Measurements from ENCODE around the gene SFMBT2. TPM values are rescaled to one million over a fixed set of nuclear protein-coding genes. Genes with fewer than 3 reads are reported as not detected.

SFMBT2 gene
- total RNA-seq, 2 experiments from 2014 or later, result 23.8 to 27.6 TPM

DNA sequence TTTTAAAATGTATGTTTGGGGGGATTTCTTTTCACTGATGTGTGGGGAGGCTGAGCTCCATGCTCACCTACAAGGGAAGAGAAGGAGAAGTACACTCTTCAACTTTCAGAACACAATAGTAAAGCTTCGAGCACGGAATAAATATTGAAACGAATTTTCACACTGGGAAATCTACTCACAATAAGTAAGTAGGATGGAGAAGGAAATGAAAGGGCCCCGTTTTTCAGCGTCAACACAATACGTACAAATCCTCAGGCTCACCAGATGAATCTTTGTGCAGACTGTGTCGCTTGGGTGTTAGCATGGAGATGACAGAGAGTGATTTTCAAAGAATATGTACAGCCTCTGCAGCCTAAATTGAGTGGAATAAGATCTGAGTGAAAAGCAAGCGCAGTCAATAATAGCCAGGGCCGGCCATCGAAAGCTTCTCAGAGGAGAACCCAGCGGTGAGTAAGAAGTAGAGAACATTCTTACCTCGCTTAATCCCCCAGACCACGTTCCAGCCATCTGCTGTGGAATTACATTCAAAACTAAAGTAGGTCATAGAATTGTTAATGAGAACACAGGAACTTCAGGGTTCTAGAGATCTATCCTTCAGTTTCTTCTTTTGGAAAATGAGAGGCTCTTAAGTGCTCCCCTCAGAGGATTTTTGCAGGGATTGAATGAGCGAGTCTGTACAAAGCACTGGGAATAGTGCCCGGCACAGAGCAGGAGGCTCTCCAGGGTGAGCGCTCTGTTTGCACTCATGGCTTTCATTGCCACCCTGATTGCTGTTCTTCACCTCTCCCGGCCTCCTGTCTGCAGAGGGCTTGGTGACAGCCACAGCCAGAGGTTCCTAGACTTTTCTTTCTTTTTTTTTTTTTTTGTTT is 292.8 kb downstream of the SFMBT2 start:
- no peaks in the 10 kb centered on the region for H3K9me3 Mint-ChIP-seq
- no peak overlapping the region for H3K4me3 Mint-ChIP-seq
- ChIA-PET CTCF (no interaction called here), POLR2A (no interaction called here)
- no peaks in the 10 kb centered on the region for H3K27me3 Mint-ChIP-seq
- intact Hi-C loops (cut with micrococcal nuclease), result loop anchor here (10.0 kb wide), 1 partner anchor 193 kb away; no protein-coding TSS in a partner anchor
- peaks cover 7% of the 10 kb centered on the region for H3K4me1 Mint-ChIP-seq (ENCODE audit: low read depth)
- no peaks in the 10 kb centered on the region for H3K36me3 Mint-ChIP-seq (ENCODE audit: low read depth)
- DNase-seq (no peak), ATAC-seq (no peak)
- H3K27ac Mint-ChIP-seq, result no peak overlapping the region
- TF ChIP-seq, protein P1, sequence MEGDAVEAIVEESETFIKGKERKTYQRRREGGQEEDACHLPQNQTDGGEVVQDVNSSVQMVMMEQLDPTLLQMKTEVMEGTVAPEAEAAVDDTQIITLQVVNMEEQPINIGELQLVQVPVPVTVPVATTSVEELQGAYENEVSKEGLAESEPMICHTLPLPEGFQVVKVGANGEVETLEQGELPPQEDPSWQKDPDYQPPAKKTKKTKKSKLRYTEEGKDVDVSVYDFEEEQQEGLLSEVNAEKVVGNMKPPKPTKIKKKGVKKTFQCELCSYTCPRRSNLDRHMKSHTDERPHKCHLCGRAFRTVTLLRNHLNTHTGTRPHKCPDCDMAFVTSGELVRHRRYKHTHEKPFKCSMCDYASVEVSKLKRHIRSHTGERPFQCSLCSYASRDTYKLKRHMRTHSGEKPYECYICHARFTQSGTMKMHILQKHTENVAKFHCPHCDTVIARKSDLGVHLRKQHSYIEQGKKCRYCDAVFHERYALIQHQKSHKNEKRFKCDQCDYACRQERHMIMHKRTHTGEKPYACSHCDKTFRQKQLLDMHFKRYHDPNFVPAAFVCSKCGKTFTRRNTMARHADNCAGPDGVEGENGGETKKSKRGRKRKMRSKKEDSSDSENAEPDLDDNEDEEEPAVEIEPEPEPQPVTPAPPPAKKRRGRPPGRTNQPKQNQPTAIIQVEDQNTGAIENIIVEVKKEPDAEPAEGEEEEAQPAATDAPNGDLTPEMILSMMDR (IDR thresholded peaks at IDR 0.05), result no peak

DNA sequence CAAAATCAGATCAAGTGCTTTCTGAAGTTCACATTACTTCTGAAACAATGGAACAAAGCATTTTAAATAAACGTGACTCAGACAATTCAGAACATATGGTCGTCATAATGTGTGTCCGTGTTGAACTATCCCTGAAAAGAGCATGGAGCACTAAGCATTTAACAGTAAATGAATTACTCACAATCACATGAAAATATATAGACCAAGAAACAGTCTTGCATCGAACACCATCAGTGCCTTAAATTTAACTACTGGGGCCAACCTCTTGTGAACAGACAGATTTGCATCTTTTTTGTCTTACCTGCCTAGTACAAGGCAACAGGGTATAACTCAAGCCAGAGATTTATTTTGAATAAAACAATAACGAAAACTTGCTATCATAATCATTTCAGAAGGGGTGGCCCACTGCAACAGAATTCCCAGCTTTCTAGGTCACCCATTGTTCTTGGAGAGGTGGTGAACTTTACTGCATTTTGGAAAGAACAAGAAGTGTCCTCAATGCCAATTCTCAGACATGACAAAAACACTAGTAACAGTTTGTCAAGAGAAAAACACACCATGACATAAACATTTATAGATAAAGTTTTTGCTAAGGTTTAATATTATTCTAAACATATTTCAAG is 293.5 kb downstream of the SFMBT2 start:
- ATAC-seq (no peak), DNase-seq (no peak)
- ChIA-PET POLR2A (no interaction called here), CTCF (no interaction called here)
- TF ChIP-seq, protein P1 (IDR thresholded peaks at IDR 0.05), result no peak
- Mint-ChIP-seq H3K4me3 (no peak overlapping the region), H3K27ac (no peak overlapping the region), H3K36me3 (ENCODE audit: low read depth) (no peaks in the 10 kb centered on the region), H3K9me3 (no peaks in the 10 kb centered on the region), H3K27me3 (no peaks in the 10 kb centered on the region), H3K4me1 (ENCODE audit: low read depth) (peaks cover 7% of the 10 kb centered on the region)
- intact Hi-C loops (cut with micrococcal nuclease), result loop anchor here (10.0 kb wide), 1 partner anchor 192 kb away; no protein-coding TSS in a partner anchor

DNA sequence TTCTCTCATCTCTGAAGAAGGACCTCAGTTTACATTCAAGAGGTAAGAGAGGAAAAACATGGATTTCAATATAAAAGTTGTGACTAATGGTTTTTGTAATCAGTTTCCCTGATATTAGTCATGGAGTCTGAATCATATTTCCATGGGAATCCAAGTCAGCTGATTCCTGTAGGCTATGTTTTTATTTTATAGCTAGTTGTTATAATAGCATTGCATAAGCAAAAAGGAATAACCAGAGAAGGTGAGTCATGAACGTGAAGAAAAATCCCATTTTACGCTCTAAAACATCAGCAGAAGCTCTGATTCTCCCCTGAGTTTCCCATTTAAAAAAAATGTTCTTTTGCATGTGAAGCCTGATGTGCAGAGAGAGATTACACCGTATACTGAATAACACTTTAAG is 299.3 kb downstream of the SFMBT2 start:
- CTCF ChIA-PET, result interaction anchor here (0.7 kb wide), 2 partner anchors 9 to 10 kb away, joined by 3 to 5 read pairs; no protein-coding TSS in a partner anchor
- POLR2A ChIA-PET, result no interaction called here
- H3K27ac Mint-ChIP-seq, result no peak overlapping the region
- intact Hi-C loops (cut with micrococcal nuclease), result loop anchor here (10.0 kb wide), 1 partner anchor 187 kb away; no protein-coding TSS in a partner anchor
- ATAC-seq (no peak), DNase-seq (no peak)
- TF ChIP-seq, protein P1 (IDR thresholded peaks at IDR 0.05), result no peak
- peaks cover 10% of the 10 kb centered on the region for H3K4me1 Mint-ChIP-seq (ENCODE audit: low read depth)
- no peak overlapping the region for H3K4me3 Mint-ChIP-seq
- H3K36me3 Mint-ChIP-seq (ENCODE audit: low read depth), result no peaks in the 10 kb centered on the region
- peaks cover 4% of the 10 kb centered on the region for H3K9me3 Mint-ChIP-seq
- peaks cover 2% of the 10 kb centered on the region for H3K27me3 Mint-ChIP-seq

DNA sequence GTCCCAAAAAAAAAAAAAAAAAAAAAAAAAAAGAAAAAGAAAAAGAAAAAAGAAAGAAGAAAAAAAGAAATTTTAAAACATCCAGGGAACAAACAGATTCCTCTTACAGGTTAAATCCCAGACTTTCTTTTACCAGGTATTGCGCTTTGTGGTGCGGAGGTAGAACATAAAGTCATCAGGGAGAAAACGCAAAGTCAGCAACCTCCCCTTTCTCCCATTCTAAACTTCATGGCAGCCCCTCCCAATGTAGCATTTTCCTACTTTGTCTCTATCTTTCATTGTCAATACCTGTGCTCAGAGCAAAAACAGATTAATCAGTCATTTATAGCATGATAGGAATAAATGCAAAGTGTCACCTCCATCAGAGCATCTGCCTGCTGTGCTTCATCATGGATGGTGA is 299.7 kb downstream of the SFMBT2 start:
- peaks cover 4% of the 10 kb centered on the region for H3K9me3 Mint-ChIP-seq

More for the DNA sequence above, 299.7 kb downstream of the SFMBT2 start:
- DNase-seq (no peak), ATAC-seq (no peak)
- no peaks in the 10 kb centered on the region for H3K36me3 Mint-ChIP-seq (ENCODE audit: low read depth)
- CTCF ChIA-PET, result interaction anchor here (0.7 kb wide), 1 partner anchor 9 kb away, joined by 3 read pairs; no protein-coding TSS in a partner anchor
- TF ChIP-seq, protein P1 (IDR thresholded peaks at IDR 0.05), result no peak
- no peak overlapping the region for H3K4me3 Mint-ChIP-seq
- intact Hi-C loops (cut with micrococcal nuclease), result loop anchor here (10.0 kb wide), 1 partner anchor 186 kb away; no protein-coding TSS in a partner anchor
- POLR2A ChIA-PET, result no interaction called here
- H3K27ac Mint-ChIP-seq, result no peak overlapping the region
- peaks cover 12% of the 10 kb centered on the region for H3K4me1 Mint-ChIP-seq (ENCODE audit: low read depth)
- peaks cover 2% of the 10 kb centered on the region for H3K27me3 Mint-ChIP-seq
